GM12891 (cell line): ENCODE measurements around the gene CCDC73.

ENCODE experiments used
- DNase-seq: peaks from one replicate; pipeline ENCODE4 v3.0.0; 2011; ENCODE audit warnings: low spot score; ENCODE audit not compliant: insufficient read length
- FAIRE-seq: peaks from 2 replicates; lab custom pipeline; 2011; peaks lifted over from hg19 to GRCh38; lab: Jason Lieb, UNC
- PAX5 ChIP-seq: IDR thresholded peaks from 2 replicates; pipeline ENCODE4 v1.6.1; 2011; ENCODE audit warnings: low read length, moderate library complexity, mild to moderate bottlenecking; ENCODE audit not compliant: insufficient read depth, severe bottlenecking
- POLR2A ChIP-seq: IDR thresholded peaks from 2 replicates; pipeline ENCODE4 v1.6.1; 2011; ENCODE audit warnings: low read depth, low read length, control low read depth
- POLR2AphosphoS5 ChIP-seq: IDR thresholded peaks from 2 replicates; pipeline ENCODE4 v1.6.1; 2011; ENCODE audit warnings: low read depth, low read length, control low read depth
- POU2F2 ChIP-seq: IDR thresholded peaks from 2 replicates; pipeline ENCODE4 v1.6.1; 2011; ENCODE audit warnings: low read depth, mild to moderate bottlenecking, control low read depth, low read length, moderate library complexity
- SPI1 ChIP-seq: IDR thresholded peaks from 2 replicates; pipeline ENCODE4 v1.6.1; 2011; ENCODE audit warnings: low read depth, low read length, control low read depth
- TAF1 ChIP-seq: IDR thresholded peaks from 2 replicates; pipeline ENCODE4 v1.6.1; 2011; ENCODE audit warnings: low read depth, low read length, control low read depth

The CCDC73 gene

DNA sequence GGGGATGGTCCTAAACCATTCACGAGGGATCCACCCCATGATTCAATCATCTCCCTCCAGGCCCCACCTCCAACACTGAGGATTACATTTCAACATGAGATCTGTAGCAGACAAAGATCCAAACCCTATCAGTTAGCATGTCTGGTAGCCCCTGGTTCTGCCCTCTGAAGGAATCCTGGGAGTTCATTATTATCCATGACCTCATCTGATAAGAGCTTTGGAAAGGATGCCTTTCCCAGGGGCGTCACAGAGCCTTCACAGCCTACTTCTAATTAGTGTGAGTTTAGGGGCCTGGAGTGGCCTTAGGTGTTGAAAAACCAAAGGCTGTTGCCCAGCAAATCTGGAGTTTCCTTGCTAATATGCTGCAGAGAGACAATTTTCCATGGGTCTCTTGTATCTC, 219.4 kb downstream of the CCDC73 start:
- DNase-seq (no peak), FAIRE-seq (no peak)
- no peak for TF ChIP-seq POLR2AphosphoS5
- TF ChIP-seq POLR2A: no peak
- TF ChIP-seq TAF1: no peak
- TF ChIP-seq POU2F2: no peak
- TF ChIP-seq PAX5: no peak
- no peak for TF ChIP-seq SPI1

DNA sequence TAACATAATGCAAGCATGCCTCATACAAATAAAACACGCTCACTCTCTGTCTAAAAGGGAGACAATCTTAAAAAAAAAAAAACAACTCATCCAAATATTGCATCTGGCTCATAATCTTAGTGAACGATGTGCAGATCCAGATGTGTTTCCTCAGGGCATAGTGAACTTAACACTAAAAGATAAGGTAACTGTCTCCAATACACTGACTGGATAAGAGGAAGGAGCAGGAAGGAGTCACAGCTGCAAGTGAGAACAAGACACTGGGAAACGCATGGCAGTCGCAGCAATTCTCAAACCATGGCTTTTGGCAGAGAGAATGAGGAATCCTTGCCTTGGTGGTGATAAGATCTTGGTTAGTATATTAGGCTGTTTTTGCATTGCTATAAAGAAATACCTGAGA, 220.0 kb downstream of the CCDC73 start:
- no peak for FAIRE-seq
- no peak for DNase-seq
- TF ChIP-seq POLR2A (no peak), POU2F2 (no peak), PAX5 (no peak), SPI1 (no peak), TAF1 (no peak), POLR2AphosphoS5 (no peak)

- FAIRE-seq (peak; percentile 33), DNase-seq (no peak)
- TF ChIP-seq SPI1: 0 out of 2 replicates have a peak, but pooled peaks have one; percentile 10
- TF ChIP-seq PAX5: no peak
These were observed 221.2 kb downstream of the CCDC73 start for GRCh38 chr11:32573228-32573627.

- FAIRE-seq: no peak
- no peak for DNase-seq
- TF ChIP-seq POLR2A (no peak), POU2F2 (no peak), PAX5 (no peak), TAF1 (no peak), POLR2AphosphoS5 (no peak), SPI1 (no peak)
These were observed 223.4 kb downstream of the CCDC73 start for GRCh38 chr11:32571039-32571438.

DNA sequence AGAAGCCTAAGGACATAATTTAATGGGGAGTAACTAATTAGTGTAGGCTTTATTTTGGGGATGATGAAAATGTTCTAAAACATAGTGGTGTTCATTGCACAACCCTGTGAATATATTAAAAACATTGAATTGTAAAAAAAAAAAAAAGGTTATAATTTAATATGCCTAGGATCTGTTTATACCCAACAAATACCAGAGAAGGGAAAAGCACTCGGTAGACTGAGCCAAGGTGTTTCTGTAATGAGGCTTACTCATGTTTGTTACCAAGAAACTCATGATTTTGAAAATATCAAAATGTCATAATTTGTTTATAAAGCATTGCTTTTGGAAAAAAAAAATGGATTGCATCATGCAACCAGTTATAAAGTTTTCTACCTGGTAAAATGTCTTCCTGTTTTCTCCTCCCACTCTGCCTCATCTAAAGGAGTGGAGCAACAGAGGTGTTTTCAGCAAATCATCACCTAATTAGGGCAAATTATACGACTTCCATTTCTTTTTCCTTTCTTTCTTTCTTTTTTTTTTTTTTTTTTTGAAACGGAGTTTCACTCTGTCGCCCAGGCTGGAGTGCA, 225.1 kb downstream of the CCDC73 start:
- no peak for TF ChIP-seq POLR2AphosphoS5
- TF ChIP-seq TAF1: no peak
- no peak for TF ChIP-seq SPI1
- TF ChIP-seq POLR2A: no peak
- no peak for TF ChIP-seq PAX5
- TF ChIP-seq POU2F2: no peak
- DNase-seq: no peak
- no peak for FAIRE-seq

DNA sequence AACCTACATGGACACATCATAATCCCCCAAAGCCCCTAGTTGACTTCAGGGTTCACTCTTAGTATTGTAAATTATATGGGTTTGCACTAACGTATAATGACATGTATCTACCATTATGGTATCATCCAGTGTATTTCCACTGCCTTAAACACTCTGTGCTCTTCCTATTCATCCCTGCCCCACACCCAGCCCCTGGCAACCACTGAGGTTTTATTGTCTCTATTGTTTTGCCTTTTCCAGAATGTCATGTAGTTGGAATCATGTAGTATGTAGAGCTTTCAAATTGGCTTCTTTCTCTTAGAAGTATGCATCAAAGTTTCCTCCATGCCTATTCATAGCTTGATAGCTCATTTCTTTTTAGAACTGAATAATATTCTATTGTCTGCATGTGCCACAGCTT, 227.3 kb downstream of the CCDC73 start:
- DNase-seq: no peak
- no peak for TF ChIP-seq SPI1
- TF ChIP-seq PAX5: no peak
- TF ChIP-seq POLR2A: no peak
- TF ChIP-seq POLR2AphosphoS5: no peak
- no peak for TF ChIP-seq POU2F2
- no peak for TF ChIP-seq TAF1
- no peak for FAIRE-seq

GRCh38 chr11:32566517-32566916, 227.9 kb downstream of the CCDC73 start:
- no peak for DNase-seq
- no peak for TF ChIP-seq TAF1
- TF ChIP-seq POU2F2: no peak
- no peak for TF ChIP-seq PAX5
- no peak for TF ChIP-seq POLR2AphosphoS5
- TF ChIP-seq POLR2A: no peak
- TF ChIP-seq SPI1: no peak
- no peak for FAIRE-seq

DNA sequence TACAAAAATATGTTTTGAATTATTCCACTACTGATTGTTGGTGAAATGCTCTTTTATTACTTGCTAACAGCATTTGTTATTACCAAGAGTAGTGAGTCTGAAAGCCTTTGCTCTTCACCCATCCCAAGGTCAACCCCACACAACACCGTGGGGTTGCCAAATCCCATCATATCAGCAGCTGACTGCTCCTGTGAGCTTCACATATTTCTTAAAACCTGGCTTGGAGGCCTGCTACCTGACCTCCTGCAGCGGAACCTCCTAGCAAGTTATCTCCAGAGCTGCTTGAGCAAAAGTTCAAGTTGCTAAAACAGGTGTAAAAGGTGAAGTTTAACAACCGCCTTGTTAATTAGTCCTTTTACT, 230.9 kb downstream of the CCDC73 start:
- TF ChIP-seq TAF1: no peak
- no peak for TF ChIP-seq POU2F2
- no peak for TF ChIP-seq PAX5
- DNase-seq: no peak
- no peak for FAIRE-seq

DNA sequence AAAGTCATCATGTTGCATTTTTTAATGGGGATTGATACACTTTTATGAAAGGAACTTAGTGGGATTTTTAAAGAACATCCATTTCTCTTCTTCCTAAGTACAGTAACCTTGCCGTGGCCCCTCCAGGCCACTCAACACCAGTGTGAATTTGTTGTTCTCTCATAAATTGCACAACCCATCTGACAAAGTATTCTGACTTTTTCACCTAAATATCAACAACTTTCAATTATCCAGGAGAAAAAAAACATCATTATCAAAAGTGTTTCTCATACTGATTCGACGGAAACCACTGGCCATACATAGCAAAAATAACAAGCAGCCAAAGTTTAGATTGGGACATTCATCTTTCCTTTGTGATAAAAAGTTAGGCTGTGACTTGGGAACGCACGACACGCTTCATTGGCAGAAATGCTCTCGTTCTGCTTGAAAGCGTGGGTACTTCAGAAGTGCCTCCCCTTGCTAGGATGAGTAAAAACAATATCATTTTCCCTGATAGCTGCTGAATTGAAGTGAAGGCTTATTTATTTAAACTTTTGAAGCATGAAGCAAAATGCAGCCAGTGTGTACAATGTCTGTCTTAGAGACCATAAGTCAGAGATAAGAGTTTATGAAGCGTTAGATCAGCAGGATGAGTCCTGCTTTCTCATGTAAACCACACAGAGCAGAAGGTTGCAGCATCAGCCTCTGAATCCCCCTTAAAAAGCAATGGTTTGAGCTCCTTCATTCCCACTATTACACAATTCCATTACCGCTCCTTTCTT, 231.4 kb downstream of the CCDC73 start:
- FAIRE-seq: no peak
- no peak for TF ChIP-seq POLR2A
- TF ChIP-seq PAX5: no peak
- no peak for TF ChIP-seq POU2F2
- TF ChIP-seq SPI1: no peak
- TF ChIP-seq POLR2AphosphoS5: no peak
- TF ChIP-seq TAF1: no peak
- no peak for DNase-seq

GRCh38 chr11:32561835-32562234, 232.6 kb downstream of the CCDC73 start:
- FAIRE-seq: no peak
- no peak for DNase-seq
- TF ChIP-seq PAX5: no peak
- no peak for TF ChIP-seq POLR2A
- no peak for TF ChIP-seq POLR2AphosphoS5
- no peak for TF ChIP-seq TAF1
- no peak for TF ChIP-seq SPI1
- TF ChIP-seq POU2F2: no peak

- TF ChIP-seq PAX5 (no peak), POLR2AphosphoS5 (no peak), POLR2A (no peak), SPI1 (no peak), POU2F2 (no peak), TAF1 (no peak)
- FAIRE-seq (no peak), DNase-seq (no peak)
These were observed 238.6 kb downstream of the CCDC73 start for GRCh38 chr11:32555895-32556294.

DNA sequence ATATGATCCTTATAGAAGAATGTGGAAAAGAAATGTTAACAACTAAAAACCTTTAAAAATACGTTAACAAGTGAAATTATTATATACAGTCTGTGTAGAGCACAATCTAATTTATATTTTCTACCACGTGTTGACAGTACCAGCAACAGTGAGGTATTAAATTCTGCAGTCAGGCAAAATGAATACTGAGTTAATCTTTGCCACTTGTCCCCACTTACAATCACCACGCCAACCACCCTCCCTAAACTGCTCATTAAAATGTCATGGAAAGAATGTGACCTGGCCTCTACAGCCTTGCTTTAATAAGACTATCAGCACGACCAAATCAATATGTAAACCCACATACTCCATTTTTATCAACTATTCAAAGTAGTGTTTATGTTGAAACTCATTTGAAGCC, 239.4 kb downstream of the CCDC73 start:
- no peak for FAIRE-seq
- TF ChIP-seq SPI1 (no peak), POLR2AphosphoS5 (no peak), POU2F2 (no peak), TAF1 (no peak), PAX5 (no peak), POLR2A (no peak)

More for the DNA sequence above, 239.4 kb downstream of the CCDC73 start:
- no peak for DNase-seq
